ENCODE results near the gene POF1B. TPM values are rescaled to one million over a fixed set of nuclear protein-coding genes. Genes with fewer than 3 reads are reported as not detected.

The POF1B gene, protein sequence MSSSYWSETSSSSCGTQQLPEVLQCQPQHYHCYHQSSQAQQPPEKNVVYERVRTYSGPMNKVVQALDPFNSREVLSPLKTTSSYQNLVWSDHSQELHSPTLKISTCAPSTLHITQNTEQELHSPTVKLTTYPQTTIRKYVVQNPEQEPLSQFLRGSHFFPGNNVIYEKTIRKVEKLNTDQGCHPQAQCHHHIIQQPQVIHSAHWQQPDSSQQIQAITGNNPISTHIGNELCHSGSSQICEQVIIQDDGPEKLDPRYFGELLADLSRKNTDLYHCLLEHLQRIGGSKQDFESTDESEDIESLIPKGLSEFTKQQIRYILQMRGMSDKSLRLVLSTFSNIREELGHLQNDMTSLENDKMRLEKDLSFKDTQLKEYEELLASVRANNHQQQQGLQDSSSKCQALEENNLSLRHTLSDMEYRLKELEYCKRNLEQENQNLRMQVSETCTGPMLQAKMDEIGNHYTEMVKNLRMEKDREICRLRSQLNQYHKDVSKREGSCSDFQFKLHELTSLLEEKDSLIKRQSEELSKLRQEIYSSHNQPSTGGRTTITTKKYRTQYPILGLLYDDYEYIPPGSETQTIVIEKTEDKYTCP
- 2.4 and 8.6 TPM in 2 replicates for total RNA-seq

DNA sequence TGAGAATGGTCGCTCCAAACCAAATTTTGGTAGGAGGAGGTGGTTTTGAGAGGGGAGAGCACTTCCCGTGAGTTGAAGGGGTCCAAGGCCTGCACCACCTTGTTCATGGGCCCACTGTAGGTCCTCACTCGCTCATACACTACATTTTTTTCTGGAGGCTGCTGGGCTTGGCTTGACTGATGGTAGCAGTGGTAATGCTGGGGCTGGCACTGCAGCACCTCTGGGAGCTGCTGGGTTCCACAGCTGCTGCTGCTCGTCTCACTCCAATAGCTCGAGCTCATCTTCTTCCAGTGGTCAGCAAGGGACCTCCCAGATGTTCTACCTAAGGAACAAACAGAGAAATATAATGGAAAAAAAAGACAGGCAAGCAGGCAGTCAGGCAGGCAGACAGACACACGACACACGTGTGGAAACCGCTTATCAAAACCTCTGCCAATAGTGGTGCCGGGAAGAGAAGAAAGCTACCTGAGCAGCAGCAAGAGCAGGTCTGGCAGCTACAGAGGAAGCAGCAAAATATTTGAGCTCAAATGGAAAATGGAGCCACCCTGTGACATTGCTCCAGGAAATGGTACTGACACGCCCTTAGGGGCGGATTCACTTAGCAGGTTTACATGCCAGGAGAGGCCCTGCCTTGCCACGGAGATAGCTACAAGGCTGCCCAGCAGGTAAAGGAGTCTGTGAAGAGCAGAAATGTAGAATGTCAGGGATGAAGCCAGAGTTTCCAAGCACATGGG lies at the start of gene POF1B:
POF1B (minus strand) TSS at position 492 of the 734 bp plus-strand sequence; CDS start at position 281, 211 bp downstream.

DNA sequence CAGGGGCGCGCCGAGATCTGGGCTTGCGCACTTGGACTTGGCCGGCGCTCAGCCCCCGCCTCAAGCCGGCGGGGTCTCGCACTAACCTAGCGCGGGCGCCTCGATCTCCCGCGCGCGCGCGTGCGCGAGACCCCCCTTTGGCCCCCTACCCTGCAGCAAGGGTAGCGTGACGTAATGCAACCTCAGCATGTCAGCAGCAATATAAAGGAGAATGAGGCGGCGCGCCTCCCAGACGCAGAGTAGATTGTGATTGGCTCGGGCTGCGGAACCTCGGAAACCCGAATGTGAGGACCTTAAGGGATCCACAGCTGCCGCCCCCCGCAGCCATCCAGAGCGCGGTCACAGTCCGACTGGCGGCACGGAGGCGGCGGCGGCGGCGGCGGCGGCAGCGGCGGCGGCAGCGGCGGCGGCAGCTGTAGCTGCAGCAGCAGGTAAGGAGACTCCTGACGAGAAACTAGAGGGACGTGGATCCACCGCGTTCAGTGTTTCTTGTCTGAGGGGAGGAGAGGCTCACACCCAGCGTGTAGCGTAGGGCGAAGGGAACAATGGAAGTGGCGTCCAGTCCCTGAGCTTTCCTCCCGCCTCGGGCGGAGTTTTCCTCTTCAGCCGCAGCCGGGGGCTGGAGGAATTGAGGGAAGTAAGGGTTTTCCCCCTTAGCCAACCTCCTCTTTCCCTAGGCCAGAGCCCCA lies 135.6 kb downstream of the POF1B start, which contains the start of the genes SATL1 and ZNF711:
SATL1 (minus strand) TSS at position 19 of the 689 bp plus-strand sequence. CDS start 134,811 bp downstream, outside the sequence.
ZNF711 (plus strand) TSS at position 231 of the 689 bp plus-strand sequence. CDS start 3,582 bp downstream, outside the sequence.

Other genes with a start within 250 kb of the POF1B start
- gene SATL1, start 135.9 kb downstream of the POF1B start, total RNA-seq: under 0.01 TPM in 1 of 2 replicates, not detected in the other
- 3.4 and 7.0 TPM in 2 replicates for gene ZNF711, start 135.7 kb downstream of the POF1B start, total RNA-seq

Data from nasal cavity respiratory epithelium epithelial cell of viscerocranial mucosa (primary cell).